Suppressor macrophage treated with lipopolysaccharide for 4 hours (primary cell): ENCODE data around the gene CNOT6.

ENCODE experiments used
- DNase-seq: peaks from one replicate; pipeline ENCODE4 v3.0.0-alpha.2; 2020

The CNOT6 gene

DNA sequence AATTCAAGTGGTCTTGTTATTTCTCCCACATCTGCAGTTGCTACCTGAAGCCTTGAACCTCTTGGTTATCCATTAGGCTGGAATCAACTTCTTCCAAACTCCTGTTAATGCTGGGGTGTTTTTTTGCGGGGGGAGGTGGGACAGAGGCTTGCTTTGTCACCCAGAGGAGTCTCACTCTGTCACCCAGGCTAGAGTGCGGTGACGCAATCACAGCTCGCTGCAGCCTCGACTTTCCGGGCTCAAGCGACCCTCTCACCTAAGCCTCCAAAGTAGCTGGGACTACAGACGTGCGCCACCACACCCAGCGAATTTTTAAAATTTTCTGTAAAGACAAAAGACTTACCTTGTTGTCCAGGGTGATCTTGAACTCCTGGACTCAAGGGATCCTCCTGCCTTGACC lies 92.7 kb downstream of the CNOT6 start:
- DNase-seq, result no peak

DNA sequence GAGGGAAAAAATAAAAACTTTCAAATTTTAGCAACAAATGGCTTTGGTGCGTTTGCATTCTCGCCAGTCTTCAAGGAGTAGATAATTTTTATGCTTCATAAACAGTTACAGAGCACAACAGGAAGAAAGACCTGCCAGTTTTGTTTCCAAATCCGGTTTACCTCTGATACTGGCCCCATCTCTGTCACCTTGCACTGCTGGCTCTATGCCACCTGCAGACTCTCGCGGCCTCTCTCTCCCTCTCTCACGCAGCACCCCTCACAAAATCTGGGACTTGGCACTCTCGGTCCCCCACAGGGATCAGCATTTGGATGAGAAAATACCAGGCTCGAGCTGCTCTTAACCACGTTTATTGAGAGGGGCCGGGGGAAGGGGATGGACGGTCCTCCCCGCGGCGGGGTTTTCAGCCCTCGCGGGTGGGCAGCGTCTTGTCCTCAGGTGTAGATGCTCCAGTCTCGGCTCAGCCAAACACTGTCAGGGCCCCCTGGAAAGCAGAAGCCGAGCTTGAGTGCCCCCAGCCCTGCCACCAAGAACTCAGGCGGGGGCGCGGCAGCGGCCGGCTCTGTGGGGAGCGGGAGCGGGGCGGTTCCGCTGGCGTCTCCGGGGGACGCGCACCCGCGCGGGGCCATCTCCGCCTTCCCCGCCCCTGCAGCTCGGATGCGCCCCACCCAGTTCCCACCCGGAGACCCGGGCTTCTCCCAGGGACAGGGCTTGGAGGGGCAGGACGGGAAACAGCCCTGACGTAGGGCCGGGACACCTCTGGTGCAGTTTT lies 95.8 kb downstream of the CNOT6 start:
- no peak for DNase-seq

DNA sequence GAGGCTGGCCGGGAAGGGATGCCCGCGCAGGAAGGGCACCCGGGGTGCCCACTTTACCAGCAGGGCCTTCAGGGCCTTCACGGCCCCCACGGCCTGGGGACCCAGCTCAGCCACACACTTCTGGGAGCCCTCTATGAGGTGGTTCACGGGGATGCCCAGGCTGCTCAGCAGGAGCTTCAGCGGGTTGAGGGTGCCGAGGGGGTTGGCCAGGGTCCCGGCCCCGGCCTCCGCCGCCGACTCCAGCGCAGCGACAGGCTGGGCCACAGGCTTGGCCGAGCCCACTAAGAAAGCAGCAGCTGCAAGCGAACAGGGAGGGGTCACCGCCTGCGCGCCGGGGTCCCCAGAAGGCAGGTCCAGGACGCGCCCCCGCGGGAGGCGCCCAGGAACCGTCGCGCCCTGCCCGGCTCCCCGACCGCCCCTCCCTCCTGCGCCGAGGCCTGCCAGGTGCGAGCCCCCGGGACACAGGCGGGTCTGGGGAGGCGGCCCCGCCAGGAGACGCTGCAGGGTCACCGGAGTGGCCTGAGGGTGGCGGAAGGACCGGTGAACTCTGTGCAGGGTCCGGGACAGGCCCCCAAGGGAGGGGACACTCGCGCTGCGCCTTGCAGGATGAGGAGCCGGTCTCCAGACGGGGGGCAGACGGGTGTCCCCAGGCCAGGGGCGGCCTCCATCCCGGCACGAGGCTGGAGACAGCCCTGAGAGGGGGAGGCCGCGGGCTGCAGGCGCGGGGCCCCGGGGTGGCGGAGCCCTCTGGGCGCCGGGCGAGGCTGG lies 96.5 kb downstream of the CNOT6 start:
- DNase-seq, result no peak

DNA sequence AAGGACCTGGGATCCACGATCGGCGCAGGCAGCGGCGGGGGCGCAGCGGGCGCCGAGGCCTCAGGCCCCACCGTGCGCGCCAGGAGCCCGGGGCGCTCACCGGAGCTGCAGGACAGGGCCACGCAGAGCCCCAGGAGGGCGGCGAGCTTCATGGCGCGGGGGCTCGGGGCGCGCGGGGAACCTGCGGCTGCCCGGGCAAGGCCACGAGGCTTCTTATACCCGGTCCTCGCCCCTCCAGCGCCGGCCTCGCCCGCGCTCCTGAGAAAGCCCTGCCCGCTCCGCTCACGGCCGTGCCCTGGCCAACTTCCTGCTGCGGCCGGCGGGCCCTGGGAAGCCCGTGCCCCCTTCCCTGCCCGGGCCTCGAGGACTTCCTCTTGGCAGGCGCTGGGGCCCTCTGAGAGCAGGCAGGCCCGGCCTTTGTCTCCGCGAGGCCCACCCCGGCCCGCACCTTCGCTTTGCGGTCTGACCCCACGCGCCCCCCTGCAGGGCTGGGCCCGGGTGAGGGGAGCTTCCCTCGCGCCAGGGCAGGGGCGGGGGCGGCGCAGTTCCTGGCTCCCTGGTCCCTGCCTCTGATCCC lies 97.2 kb downstream of the CNOT6 start, which contains the start of gene SCGB3A1:
Gene SCGB3A1, minus strand, starts transcription at position 189 of the 577 bp plus-strand sequence. Its CDS starts 37 bp downstream, at position 152.
- peak; percentile 21 for DNase-seq

DNA sequence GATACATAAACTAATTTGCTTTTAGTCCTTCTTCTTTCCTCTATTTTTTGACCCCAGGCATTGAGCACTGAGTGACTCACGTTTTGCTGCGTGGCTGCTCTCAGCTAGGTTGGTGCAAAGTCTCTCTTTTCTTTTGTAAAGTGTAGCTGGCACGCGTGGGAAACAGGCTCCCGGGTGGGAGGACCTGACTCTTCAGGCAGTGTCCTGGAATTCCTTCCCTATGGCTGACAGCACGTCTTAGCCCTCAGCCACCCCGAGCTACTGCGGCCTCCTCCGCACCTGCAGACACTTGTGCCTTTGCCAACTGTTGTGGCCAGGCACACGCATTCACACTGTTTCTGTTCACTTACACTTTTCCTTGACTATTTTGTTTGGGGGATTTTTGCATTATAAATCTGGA lies 98.0 kb downstream of the CNOT6 start:
- DNase-seq, result no peak

DNA sequence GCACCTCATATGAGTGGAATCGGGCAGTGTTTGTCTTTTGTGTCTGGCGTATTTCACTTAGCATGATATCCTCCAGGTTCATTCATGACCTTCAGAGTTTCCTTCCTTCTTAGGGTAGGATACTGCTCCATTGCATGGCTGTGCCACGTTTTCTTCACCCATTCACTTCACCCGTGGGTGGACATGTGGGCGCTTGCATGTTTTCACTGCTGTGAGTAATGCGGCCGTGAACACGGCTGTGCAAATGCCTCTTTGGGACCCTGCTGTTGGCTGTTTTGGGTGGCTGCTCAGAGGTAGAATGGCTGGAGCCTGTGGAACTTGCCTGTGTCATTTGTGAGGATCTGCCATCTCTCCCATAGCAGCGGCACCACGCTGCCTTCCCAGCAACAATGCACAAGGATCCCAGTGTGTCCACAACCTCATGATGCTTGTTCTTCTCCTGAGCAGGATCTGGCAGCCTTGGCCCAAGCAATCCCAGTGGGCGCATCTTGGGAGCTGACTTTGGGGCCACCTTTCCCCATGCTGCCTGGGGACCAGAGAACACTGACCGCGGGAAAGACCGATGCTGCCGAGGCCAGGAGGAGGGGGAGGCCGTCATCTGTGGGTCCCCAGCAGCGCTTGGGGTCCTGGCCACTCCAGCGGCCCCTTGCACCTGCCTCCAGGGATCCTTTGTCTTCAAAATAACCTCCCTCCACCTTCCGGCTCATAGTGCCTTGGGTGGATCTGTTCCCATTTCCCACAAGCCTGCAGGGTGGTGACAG lies 99.4 kb downstream of the CNOT6 start:
- no peak for DNase-seq

DNA sequence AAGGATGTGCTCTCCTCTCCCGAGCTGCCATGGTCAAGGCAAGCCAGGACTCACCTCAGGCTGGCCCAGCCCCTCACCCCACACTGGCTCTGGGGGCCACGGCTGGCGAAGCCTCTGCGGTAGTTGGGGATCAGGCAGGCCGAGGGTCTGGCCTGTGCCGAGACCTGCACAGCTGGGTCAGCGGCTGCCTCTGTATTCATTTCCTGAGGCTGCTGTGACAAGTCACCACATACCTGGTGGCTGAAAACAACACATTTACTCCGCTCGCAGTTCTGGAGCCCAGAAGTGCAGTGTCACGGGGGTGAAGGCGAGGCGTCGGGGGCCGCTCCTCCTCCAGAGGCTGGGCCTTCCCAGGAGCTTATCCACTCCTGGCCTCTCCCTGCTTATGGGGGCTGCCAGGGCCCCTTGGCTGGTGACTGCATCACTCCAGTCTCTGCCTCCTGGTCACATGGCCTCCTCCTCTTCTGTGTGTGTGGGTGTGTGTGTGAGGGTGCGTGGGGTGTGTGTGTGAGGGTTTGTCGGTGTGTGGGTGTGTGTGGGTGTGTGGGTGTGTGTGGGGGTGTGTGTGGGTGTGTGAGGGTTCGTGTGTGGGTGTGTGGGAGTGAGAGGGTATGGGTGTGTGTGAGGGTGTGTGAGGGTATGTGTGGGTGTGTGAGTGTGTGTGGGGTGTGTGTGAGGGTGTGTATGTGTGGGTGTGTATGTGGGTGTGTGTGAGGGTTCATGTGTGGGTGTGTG lies 100.3 kb downstream of the CNOT6 start:
- DNase-seq, result no peak

DNA sequence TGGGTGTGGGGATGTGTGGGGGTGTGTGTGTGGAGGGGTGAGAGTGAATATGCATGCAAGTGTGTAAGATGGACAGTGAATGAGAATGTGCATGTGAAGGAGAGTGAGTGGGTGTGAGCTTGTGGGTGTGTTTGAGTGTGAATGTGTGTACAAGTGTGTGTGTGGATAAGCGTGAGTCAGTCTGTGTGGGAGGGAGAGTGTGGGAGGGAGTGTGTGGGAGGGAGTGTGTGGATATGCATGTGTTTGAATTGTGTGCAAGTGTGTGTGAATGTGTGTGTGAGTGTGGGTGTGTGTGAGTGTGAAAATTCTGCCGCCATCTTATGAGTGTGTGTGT lies 100.8 kb downstream of the CNOT6 start:
- no peak for DNase-seq

DNA sequence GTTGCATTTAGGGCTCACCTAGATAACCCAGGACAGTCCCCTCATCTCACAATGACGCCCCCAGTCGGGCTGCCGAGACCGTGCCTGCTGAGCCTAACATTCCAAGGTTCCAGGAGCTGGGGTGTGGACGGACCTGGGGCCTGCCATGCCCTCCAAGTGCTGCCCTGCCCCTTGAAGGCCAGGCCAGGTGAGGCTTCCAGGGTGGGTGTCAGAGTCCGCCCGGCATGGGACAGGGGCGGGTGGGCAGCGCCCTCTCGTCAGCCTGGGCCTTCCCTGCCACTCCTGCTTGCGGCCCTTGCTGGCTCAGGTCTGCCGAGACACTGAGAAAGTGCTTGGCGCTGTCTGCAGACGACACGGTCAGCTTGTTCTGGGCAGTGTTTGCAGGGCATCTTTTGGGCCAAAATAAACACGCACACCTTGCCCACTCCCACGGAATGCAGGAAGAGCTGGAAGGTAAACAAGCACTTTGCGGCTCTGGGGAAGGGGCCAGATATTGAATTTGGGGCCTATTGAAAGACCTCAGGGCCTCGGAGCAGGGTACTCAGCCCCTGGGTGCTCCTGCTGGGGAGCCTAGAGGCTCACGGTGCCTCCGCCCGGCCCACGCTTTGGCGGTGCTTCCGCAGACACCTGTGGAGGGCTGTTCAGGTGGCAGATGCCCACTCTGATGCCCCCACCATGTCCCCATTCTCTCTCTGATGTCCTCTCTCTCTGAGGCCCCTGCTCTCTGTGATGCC lies 101.4 kb downstream of the CNOT6 start:
- no peak for DNase-seq

DNA sequence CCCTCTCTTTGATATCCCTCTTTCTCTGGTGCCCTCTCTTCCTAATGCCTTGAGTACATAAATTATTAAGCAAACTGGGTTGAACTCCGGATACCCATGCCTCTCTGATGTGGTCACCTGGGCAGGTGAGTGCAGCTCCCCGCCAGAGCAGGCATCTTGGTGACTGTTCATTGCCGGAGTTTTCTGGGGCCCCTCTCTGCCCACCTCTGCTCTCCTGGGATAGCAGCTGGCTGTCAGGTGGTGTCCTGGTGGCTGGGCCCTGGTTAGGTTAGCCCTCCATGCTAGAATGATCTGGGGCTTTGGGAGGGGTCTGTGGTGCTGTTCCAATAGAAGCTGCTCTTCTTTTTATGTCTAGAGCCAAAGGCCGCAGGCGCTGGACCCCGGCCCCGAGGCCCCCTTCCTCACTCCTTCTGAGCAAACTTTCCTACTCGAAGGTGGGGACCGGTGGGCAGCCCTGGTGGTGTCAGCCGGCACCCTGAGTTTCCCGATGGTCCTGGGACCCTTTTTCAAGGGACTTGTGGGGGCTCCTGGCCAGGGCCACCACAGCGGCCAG lies 102.0 kb downstream of the CNOT6 start:
- no peak for DNase-seq

DNA sequence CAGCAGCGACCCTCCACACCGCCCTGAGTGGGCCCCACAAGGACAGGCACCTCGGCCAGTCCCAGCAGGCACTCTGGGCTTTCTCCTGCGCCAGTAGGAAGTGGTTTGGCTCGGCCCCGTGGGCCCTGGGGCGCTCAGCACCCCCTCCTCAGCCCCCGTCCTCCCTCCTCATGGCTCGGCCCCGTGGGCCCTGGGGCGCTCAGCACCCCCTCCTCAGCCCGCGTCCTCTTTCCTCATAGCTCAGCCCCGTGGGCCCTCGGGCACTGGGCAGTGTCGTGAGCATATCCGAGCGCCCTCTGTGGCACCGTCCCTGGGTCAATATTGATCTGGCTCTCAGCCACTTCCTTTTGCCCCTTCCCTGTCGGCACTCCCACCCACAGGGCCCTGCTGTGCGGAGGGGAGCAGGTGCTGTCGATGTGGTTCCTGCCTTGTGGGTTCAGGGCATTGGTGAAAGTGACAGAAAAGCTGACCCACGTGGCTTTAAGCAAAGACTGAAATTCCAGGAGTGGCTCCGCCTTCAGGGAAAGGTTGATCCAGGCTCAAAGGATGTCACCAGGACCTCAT lies 102.6 kb downstream of the CNOT6 start:
- no peak for DNase-seq

DNA sequence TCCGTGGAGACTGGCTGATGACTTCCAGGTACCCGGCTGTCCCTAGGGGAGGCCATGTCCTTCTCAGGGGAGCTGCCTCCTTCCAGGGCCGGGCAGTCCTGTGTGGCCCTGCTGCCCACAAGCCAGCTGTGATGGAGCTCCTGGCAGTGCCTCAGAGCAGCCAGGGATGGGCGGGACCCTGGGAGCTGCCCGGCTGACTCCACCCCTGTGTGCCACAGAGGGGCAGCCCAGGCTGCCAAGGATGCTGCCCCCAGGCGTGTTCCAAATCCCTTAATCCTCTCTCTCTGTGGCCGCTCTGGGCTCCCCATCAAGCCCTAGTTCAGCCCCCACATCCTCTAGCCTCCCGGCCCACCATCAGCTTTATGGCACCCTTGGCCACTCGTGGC lies 104.1 kb downstream of the CNOT6 start:
- DNase-seq, result no peak

DNA sequence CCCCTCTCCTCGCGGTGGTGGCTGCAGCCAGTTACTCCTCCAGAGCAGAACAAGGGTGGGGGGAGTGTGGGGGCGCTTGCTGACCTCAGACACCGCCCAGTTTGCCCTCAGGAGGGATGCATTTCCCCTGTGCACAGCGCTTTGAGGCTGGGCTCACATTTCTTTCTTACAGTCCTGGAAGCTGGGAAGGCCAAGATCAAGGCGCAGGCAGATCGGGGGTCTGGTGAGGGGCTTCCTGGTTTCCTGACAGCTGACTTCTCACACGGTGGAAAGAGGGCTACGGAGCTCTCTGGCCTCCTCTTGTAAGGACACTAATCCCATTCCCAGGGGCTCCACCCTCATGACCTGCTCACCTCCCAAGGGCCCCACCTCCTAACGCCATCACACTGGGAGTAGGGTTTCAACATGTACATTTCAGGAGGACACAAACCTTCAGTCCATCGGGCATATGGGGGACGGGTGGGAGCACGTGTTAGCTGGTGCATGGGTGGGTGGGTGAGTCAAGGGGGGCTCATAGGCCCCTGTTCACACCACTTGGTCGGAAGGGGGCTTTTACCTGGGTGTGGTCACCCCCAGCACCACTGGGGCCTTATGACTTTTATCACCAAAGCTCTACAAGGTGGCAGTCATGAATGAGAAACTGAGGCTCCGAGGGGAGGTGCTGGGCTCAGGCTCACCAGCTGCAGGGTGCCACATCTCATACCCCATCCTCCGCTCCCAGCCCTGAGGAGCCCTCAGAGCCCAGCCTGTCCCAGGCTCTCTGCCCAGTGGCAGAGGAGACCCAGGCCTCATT lies 104.8 kb downstream of the CNOT6 start:
- DNase-seq, result no peak

DNA sequence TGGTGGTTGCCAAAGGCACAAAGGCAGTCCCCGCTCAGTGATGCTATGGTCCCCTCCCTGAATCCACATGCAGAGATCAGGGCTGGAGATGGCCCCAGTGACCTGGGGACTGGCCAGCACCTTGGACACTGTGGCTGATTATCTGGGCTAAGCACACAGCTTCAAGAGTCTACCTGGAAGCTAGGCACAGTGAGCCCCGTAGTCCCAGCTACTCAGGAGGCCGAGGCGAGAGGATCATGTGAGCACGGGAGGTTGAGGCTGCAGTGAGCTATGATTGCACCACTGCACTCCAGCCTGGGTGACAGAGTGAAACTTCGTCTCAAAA lies 105.4 kb downstream of the CNOT6 start:
- no peak for DNase-seq

DNA sequence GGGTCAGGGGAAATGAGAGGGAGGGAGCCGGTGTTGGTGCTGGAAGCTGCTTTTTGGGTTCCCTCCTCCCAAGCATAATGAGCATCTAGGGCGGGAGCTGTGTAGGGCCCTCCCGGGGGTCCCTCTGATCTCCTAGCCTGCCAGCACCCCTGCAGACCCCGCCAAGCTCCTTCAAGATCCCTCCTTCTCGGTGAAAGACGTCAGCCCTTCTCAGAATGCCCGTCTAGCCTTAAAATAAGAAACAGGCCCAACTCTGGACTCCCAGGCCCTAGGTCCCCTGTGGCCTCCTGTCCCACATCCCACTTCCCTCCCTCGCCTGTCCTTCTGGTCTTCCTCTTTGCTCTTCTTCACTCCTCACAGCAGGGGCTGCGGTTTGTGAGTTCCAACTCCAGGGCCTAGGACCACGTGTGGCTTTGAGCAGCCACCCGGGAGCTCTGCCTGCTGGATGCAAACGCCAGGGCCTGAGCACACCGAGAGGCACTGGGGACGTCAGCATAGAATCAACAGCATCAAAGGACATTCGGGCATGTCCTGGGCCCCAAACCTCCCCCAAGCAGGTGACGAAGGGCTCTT lies 105.9 kb downstream of the CNOT6 start:
- DNase-seq, result no peak

DNA sequence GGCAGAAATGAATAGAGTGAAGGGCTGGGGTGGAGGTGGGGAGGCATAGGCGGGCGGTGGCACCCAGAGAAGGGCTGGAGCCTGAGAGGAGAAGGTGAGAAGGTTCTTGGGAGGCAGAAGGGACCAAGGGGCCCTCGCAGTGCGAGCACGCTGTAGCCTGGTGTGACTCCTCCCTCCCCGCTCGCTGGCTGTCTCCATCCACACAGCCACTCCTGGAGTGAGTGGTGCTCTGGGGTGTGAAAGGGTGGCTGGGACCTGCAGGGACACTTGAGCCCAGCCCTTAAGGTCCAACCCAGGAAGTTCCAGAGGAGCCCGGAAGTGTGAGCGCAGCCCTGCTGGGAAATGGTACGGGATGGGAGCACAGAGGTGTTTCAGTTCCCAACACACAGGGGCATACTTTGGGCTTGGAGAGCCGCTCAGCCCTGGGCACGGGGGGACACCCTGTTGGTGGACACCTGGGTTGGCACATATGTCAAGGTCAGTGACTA lies 106.4 kb downstream of the CNOT6 start:
- DNase-seq, result no peak

DNA sequence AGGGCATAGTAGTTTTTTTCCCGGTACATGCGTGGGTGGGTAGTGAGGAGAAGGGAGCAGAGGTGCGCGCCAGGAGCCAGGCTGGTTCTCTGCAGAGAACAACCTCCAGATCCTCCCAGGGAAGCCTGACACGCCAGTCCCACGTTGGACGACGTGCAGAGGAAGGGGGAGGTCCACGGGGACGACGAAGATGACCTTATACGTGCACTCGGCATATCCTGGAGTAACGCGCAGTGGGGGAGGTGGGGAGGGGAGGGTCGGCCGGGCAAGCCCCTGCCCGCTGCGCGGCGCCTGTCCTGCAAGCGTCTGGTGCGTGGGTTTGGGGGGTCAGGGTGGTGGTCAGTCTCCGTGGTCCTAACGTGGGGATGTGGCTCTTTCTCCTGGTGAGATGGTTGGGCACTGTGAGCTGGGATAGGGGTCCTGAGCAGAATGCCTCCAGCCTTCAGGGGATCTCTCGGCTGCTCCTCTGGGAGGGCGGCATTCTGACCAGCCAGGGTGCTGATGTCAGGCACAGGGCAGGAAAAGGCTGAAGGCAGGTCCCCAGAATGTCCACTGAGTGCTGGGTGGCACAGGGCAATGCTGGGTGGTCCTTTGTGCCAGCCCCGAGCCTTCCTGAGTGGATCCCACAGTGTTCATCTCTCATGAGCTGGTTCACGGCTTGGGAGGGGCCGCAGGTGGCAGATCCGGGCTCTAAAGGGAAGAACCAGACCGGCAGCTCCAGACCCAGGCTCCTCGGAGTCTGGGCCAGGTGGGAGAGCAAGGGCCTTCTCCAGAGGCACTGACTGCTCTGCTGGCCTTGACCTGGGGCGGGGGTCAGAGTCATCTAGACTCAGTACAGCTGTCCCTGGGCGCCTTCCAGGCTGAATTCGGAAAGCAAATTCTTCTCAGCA lies 107.7 kb downstream of the CNOT6 start:
- no peak for DNase-seq

DNA sequence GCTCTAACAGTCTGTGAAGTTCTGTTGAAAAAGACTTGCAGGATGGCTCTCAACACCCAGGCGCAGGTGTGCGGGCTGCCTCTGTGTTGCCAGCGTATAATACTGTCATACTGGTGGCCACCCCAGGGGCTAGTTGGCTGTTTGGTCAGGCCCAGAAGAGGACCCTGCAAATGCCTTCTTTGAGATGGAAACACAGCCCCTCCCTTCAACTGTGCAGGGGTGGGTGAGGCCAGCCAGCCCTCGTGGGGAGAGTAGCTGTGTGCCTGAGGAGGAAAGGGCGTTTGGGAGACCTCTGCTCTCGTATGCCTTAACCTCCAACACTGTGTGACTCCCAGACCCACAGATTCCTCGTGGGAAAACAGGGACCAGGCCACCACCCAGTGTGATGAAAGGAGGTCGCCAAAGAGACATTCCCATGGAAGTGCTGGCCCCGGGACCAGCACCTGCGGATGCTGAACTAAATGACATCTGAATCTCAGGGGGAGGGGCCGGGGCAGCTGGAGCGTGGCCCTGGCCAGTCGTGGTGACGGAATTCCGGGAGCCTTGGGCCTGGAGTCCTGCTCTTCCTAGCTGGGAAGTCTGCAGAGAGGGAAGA lies 108.4 kb downstream of the CNOT6 start:
- DNase-seq, result no peak
